Prostate gland (tissue), 2 donors: ENCODE results near the gene RAB36.

Experiments used
- CTCF ChIP-seq, 4 experiments: fragments of 200-600 bp in 2 of 4; fragments of 450-650 bp in 2 of 4; sonication (generic) in 2 of 4; IDR thresholded peaks; 1 replicate in 3 of 4; 2 replicates in 1 of 4; pipeline ENCODE4 v1.5.1; 2016 to 2019; ENCODE audit warnings: antibody characterized with exemption in 4 of 4, mild to moderate bottlenecking in 2 of 4, moderate library complexity in 2 of 4
- POLR2A ChIP-seq: fragments of 450-650 bp; IDR thresholded peaks from one replicate; pipeline ENCODE4 v1.6.1; 2016; ENCODE audit warnings: antibody characterized with exemption, mild to moderate bottlenecking
- POLR2AphosphoS5 ChIP-seq: sonication (generic); formaldehyde crosslinking; IDR thresholded peaks from one replicate; pipeline ENCODE4 v1.6.1; 2017; ENCODE audit warnings: antibody characterized with exemption

GRCh38 chr22:23151827-23152226 is 6.5 kb downstream of the RAB36 start:
- TF ChIP-seq POLR2A, result no peak
- no peak for TF ChIP-seq CTCF (IDR thresholded peaks at IDR 0.05)
- no peak for TF ChIP-seq POLR2AphosphoS5
